ENCODE measurements around the gene CRYBB1.
A peak's percentile ranks its signal among the peaks of the same experiment; 100 is the strongest.

CRYBB1 gene

GRCh38 chr22:26658161-26658560, 40.3 kb upstream of the CRYBB1 start:
- DNase-seq (ENCODE audit: insufficient read length, low spot score) = no peak
- no peak for TF ChIP-seq PAX5 (IDR thresholded peaks at IDR 0.05; ENCODE audit: insufficient read depth, low read length, severe bottlenecking)
- no peak for TF ChIP-seq POU2F2 (IDR thresholded peaks at IDR 0.05; ENCODE audit: low read depth, low read length)
- TF ChIP-seq TAF1 (IDR thresholded peaks at IDR 0.05; ENCODE audit: low read depth, low read length) = no peak
- no peak for TF ChIP-seq POLR2AphosphoS5 (IDR thresholded peaks at IDR 0.05; ENCODE audit: low read depth, low read length)
- TF ChIP-seq SPI1 (IDR thresholded peaks at IDR 0.05; ENCODE audit: low read depth, low read length) = no peak
- TF ChIP-seq POLR2A (IDR thresholded peaks at IDR 0.05; ENCODE audit: low read depth, low read length) = no peak
- peak; percentile 47 for FAIRE-seq

DNA sequence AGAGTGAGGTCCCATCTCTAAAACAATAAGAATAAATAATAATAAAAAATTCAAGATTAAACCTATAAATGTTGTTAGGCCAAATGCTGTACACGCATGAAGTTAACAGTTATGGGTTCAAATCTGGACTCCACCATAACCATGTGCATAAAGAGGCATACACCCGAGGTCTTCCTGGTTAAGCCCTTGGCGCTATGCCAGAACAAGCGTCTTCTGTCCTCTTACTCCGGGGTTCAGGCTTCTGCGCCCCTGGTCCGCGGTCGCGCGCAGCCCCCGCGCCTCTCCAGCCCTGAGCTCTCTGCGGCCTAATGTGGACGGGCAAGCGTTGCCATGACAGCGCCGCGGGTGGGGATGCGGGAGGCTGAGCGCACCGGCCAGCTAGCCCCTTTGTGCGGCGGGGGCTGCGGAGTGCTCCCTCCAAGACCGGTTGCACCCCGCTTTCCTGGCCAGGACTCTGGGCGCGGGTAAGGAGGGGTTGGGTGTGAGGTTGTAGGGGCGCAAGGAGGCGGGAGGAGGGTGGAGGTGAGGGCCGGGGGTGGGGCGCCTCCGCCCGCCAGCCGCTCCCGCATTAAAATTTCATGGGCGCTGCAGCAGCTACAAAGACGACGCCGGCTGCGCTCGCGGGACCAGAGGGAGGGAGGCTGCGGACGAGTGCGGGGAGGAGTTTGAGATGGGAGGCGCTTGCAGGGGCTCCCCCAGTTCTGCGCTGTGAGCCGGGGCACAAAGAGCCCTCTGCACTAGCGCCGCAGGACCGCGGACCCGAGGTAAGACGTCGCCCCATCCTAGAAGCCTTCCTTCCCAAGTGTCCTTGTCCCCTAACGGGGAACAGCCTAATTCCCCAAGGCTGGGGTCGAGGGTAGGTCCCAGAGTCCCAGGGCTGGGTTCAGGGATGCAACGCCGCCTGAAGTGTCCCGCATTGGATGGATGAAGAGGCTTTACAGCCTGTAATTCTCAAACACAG, 39.3 kb upstream of the CRYBB1 start, which contains the start of gene MIAT:
MIAT (plus strand) TSS at position 698 of the 961 bp plus-strand sequence.
- TF ChIP-seq POU2F2 (IDR thresholded peaks at IDR 0.05; ENCODE audit: low read depth, low read length) (no peak), POLR2AphosphoS5 (IDR thresholded peaks at IDR 0.05; ENCODE audit: low read depth, low read length) (no peak), POLR2A (IDR thresholded peaks at IDR 0.05; ENCODE audit: low read depth, low read length) (no peak), PAX5 (IDR thresholded peaks at IDR 0.05; ENCODE audit: insufficient read depth, low read length, severe bottlenecking) (no peak), TAF1 (IDR thresholded peaks at IDR 0.05; ENCODE audit: low read depth, low read length) (no peak), SPI1 (IDR thresholded peaks at IDR 0.05; ENCODE audit: low read depth, low read length) (no peak)
- FAIRE-seq (peak; percentile 40), DNase-seq (ENCODE audit: insufficient read length, low spot score) (peak; percentile 73)

- DNase-seq (ENCODE audit: insufficient read length, low spot score) = no peak
- no peak for FAIRE-seq
- TF ChIP-seq POU2F2 (IDR thresholded peaks at IDR 0.05; ENCODE audit: low read depth, low read length) (no peak), PAX5 (IDR thresholded peaks at IDR 0.05; ENCODE audit: insufficient read depth, low read length, severe bottlenecking) (no peak), POLR2AphosphoS5 (IDR thresholded peaks at IDR 0.05; ENCODE audit: low read depth, low read length) (no peak), SPI1 (IDR thresholded peaks at IDR 0.05; ENCODE audit: low read depth, low read length) (peak; percentile 26; the same call in 1 of the 2 replicates), POLR2A (IDR thresholded peaks at IDR 0.05; ENCODE audit: low read depth, low read length) (no peak)
Measured at GRCh38 chr22:26651815-26652214, 34.0 kb upstream of the CRYBB1 start.

DNA sequence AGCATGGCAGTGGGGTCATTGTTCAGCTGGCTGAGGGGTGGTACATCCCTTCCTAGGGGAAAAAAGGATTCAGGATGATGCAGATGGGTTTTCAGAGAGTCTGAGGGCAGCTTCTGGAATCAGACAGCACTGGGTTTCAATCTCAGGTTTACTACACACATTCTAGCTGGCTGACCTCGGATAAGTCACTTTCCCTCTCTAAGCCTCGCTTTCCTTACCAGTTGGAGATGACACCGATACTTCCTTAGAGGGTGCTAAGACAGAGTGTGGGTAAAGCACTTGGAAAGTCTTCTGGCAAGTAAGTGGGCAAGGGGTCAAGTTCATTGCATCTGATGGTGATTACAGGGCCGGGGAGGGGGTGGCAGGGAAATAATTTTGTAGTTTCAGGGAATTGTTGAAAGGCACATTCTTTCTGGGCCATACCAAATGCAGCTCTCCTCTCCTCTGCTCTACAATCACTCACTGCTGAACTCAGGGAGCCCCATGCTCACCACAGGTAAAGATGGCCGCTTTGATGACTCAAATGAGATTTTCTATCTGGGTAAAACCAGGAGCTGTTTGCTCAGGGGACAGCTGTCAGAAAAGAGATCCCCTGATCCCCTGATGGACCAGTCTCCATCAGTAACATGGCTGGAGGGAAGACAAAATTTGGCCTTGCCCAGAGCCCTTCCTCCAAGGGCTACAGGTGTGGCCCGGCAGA, 33.0 kb upstream of the CRYBB1 start:
- FAIRE-seq (no peak), DNase-seq (ENCODE audit: insufficient read length, low spot score) (no peak)
- no peak for TF ChIP-seq PAX5 (IDR thresholded peaks at IDR 0.05; ENCODE audit: insufficient read depth, low read length, severe bottlenecking)
- no peak for TF ChIP-seq POLR2AphosphoS5 (IDR thresholded peaks at IDR 0.05; ENCODE audit: low read depth, low read length)
- TF ChIP-seq POU2F2 (IDR thresholded peaks at IDR 0.05; ENCODE audit: low read depth, low read length) = no peak
- no peak for TF ChIP-seq SPI1 (IDR thresholded peaks at IDR 0.05; ENCODE audit: low read depth, low read length)
- no peak for TF ChIP-seq POLR2A (IDR thresholded peaks at IDR 0.05; ENCODE audit: low read depth, low read length)
- TF ChIP-seq TAF1 (IDR thresholded peaks at IDR 0.05; ENCODE audit: low read depth, low read length) = no peak

GRCh38 chr22:26648528-26649388, 30.9 kb upstream of the CRYBB1 start:
- no peak for TF ChIP-seq PAX5 (IDR thresholded peaks at IDR 0.05; ENCODE audit: insufficient read depth, low read length, severe bottlenecking)
- TF ChIP-seq POU2F2 (IDR thresholded peaks at IDR 0.05; ENCODE audit: low read depth, low read length) = no peak
- no peak for TF ChIP-seq POLR2AphosphoS5 (IDR thresholded peaks at IDR 0.05; ENCODE audit: low read depth, low read length)
- no peak for TF ChIP-seq SPI1 (IDR thresholded peaks at IDR 0.05; ENCODE audit: low read depth, low read length)
- TF ChIP-seq POLR2A (IDR thresholded peaks at IDR 0.05; ENCODE audit: low read depth, low read length) = no peak
- no peak for TF ChIP-seq TAF1 (IDR thresholded peaks at IDR 0.05; ENCODE audit: low read depth, low read length)
- FAIRE-seq = peak; percentile 35
- no peak for DNase-seq (ENCODE audit: insufficient read length, low spot score)

GRCh38 chr22:26648011-26648497, 30.2 kb upstream of the CRYBB1 start:
- no peak for TF ChIP-seq POU2F2 (IDR thresholded peaks at IDR 0.05; ENCODE audit: low read depth, low read length)
- TF ChIP-seq POLR2AphosphoS5 (IDR thresholded peaks at IDR 0.05; ENCODE audit: low read depth, low read length) = no peak
- no peak for TF ChIP-seq TAF1 (IDR thresholded peaks at IDR 0.05; ENCODE audit: low read depth, low read length)
- TF ChIP-seq PAX5 (IDR thresholded peaks at IDR 0.05; ENCODE audit: insufficient read depth, low read length, severe bottlenecking) = no peak
- no peak for TF ChIP-seq POLR2A (IDR thresholded peaks at IDR 0.05; ENCODE audit: low read depth, low read length)
- no peak for TF ChIP-seq SPI1 (IDR thresholded peaks at IDR 0.05; ENCODE audit: low read depth, low read length)
- DNase-seq (ENCODE audit: insufficient read length, low spot score) = no peak
- peak; percentile 79 for FAIRE-seq

DNA sequence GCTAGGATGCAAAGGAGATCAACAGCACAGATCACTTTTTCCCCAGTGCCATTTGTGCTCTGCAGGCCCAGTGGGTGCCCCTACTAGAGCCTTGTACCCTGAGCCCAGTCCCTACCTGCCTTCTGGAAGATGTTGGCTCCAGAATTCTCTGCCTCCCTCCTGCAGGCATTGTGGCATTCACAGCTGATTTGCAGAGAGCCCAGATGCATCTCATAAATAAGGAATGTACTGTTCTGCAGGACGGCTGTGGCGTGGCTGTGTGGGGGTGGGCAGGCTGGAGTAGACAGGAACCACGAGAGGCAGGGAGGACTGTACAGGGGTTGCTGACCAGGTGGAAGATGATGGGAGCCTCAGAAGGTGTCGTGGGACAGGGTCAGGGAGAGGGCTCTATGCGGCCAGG, 28.3 kb upstream of the CRYBB1 start:
- no peak for DNase-seq (ENCODE audit: insufficient read length, low spot score)

GRCh38 chr22:26643418-26644100, 25.7 kb upstream of the CRYBB1 start:
- no peak for DNase-seq (ENCODE audit: insufficient read length, low spot score)
- FAIRE-seq = peak; percentile 5
- TF ChIP-seq TAF1 (IDR thresholded peaks at IDR 0.05; ENCODE audit: low read depth, low read length) = no peak
- no peak for TF ChIP-seq POLR2AphosphoS5 (IDR thresholded peaks at IDR 0.05; ENCODE audit: low read depth, low read length)
- no peak for TF ChIP-seq PAX5 (IDR thresholded peaks at IDR 0.05; ENCODE audit: insufficient read depth, low read length, severe bottlenecking)
- TF ChIP-seq POU2F2 (IDR thresholded peaks at IDR 0.05; ENCODE audit: low read depth, low read length) = no peak
- no peak for TF ChIP-seq SPI1 (IDR thresholded peaks at IDR 0.05; ENCODE audit: low read depth, low read length)
- no peak for TF ChIP-seq POLR2A (IDR thresholded peaks at IDR 0.05; ENCODE audit: low read depth, low read length)

More for the DNA sequence above, 28.3 kb upstream of the CRYBB1 start:
- FAIRE-seq = no peak
- TF ChIP-seq TAF1 (IDR thresholded peaks at IDR 0.05; ENCODE audit: low read depth, low read length) (no peak), POLR2AphosphoS5 (IDR thresholded peaks at IDR 0.05; ENCODE audit: low read depth, low read length) (no peak), PAX5 (IDR thresholded peaks at IDR 0.05; ENCODE audit: insufficient read depth, low read length, severe bottlenecking) (no peak), POU2F2 (IDR thresholded peaks at IDR 0.05; ENCODE audit: low read depth, low read length) (no peak), POLR2A (IDR thresholded peaks at IDR 0.05; ENCODE audit: low read depth, low read length) (no peak)

Measured in GM12891 (cell line).